Stimulated activated naive CD4-positive, alpha-beta T cell treated with Interleukin-2 at 50 U/mL for 16 hours (primary cell): ENCODE data around the gene SLC28A3.

Experiments used
- DNase-seq: peaks from one replicate; lab custom pipeline; 2025; lab: John Stamatoyannopoulos, UW

The SLC28A3 gene

DNA sequence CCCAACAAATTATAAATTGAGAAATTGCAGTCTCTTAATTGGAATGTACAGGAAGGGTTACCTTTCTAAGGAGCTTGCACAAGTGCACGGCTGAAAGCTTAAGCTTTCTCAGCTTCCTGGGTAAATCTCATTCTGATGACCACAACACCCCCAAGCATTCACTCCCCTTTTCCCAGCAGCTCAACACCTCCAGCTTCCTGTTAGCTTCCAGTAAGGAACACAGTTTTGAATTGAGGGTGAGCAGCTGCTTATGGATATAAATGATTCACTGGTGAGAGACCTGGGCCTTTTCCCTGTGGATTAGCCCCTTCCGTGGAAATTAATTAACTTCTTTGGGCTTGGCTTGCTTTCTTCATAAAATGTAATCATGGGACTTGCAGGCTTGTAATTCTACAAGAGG is 101.2 kb downstream of the SLC28A3 start:
- no peak for DNase-seq

DNA sequence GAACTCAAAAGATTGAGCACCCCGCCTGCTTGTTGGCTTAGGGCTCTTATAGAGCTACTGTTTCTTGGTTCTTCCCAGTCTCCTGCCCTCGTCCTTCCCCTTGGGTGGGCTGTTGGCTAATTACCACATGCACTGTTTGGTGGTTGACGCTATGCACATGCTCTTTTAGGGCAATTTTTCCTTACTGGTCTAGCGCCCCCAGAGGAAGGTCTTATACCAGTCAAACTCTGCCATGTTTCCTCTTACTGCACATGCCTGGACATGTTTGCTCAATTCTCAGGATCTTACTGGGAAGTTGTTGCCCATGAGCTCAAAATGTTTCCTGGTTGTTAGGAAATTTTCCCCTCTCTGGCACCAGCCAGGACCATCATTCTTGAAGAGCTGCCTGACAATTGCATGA is 101.9 kb downstream of the SLC28A3 start:
- no peak for DNase-seq

DNA sequence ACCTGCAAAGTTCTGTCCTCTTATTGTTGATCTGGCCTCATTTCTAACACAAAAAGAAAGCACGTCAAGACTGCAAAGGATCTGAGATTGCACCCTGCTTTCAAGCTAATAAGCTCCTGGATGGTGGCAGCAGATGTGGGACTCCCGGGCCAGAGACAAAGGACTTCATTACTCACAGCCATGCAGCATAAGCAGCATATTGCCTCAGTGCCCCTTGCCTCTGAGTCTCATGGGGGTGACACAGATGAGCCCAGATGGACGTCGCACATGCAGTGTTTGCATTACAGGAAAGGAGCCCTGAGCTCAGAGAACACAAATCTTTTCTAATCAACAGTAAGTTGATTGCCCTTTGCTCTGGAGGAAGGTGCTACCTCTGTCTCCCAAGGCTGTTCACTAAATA is 105.0 kb downstream of the SLC28A3 start:
- no peak for DNase-seq

DNA sequence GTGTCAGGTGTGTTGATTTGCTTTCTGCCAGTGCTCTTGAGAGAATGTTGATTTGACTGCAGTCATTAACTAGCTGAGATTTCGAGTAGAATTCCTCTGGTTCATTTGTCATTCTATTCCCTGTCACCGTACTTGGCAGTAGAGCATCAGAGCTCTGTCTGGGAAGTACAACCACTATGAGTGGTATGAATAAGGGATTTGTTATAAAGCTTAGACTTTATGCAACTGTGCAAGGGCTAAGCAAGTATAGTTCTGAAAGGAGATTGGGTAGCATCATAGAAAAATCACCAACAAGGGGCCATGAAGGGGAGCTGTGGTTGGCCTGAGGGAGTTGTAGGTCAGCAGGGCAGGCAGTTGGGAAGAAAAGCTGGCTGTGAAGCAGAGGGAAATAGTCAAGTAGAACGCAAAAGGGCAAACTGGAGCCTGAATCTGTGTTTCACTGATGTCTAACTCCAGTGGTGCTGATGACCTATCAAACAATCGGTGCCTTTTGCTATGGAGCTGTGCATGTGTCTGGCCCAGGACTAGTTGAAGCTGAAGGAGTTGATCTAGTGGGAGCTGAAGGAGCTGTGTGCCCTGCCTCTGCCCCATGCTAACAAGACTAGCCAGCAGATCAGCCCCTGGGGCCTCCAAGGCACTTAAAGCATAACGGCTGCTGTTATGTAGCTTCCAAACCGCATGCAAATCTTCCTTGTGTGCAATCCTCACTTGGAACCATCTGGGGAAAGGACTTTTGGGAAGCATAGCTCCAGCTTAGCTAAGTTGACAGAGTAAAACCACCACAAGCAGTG is 110.0 kb downstream of the SLC28A3 start:
- DNase-seq: no peak

DNA sequence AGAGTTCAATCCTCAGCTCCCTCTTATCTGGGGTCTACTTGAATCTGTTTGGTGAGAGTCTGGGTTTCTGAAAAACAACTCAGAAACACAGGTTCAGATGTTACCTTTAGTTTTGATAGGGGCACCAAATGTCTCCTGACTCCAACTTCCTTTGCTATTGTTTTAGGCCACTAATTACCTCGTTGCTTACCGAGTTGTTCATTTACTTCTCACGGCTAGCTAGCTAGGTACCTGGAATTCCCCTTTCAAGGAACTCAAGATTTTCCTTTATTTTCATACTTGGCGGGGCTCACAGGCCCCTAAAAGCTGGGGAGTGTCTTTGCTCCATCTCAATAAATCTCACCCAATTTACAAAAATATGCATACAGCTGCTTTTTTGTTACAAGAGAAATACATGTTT is 111.4 kb downstream of the SLC28A3 start:
- DNase-seq: no peak

DNA sequence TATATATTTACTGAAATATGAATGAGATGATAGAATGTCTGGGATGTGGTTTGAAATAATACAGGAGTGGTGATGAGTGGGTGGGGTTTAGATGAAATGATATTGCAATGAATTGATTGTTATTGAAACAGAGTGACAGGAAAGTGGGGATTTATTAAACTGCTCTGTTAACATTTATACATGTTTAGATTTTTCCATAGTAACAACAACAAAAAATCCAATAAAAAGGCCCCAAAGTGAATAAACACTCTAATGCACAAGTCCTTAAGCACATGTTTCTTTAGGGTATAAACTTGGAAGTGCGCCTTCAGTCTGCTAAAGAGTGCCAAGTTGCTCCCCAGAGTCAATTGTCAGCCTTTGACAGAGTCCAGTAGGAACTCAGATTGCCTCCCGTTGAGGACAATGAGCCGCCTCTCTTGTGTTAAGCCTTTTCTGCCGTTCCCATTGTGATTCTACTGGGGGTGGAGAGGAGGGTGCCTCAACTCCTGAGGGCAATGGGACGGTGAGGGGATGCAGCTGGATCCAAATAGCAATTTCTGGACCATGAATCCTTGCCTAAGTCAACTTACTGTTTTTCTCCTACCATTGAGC is 112.3 kb downstream of the SLC28A3 start:
- no peak for DNase-seq

DNA sequence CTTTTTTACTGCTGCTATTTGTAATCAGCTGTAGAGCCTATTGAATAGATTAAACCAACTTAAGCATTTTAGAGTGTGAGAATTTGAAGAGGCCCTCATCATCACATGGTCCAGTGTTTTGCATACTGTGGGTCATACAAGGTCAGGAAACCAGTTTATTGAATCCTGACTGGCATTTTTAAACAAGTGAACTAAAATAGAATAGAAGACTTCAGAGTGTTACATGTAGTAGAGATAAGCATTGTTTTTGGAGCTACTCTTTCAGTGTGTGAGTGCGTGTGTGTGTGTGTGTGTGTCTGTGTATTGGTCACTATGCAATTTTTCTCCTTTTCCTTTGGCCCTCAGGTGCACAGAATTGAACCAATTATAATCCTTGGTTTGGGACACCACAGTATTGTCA is 114.4 kb downstream of the SLC28A3 start:
- no peak for DNase-seq
